ENCODE data around the gene USP12.

GRCh38 chr13:27024074-27024461, 147.5 kb downstream of the USP12 start:
- TF ChIP-seq POLR2A (IDR thresholded peaks at IDR 0.05; ENCODE audit: low read depth, low read length) = no peak
- no peak for TF ChIP-seq TAF1 (IDR thresholded peaks at IDR 0.05; ENCODE audit: borderline replicate concordance, low read depth, low read length)
- TF ChIP-seq POLR2AphosphoS5 (IDR thresholded peaks at IDR 0.05; ENCODE audit: low read depth, low read length) = no peak
